ENCODE results near the gene GADD45B.

DNA sequence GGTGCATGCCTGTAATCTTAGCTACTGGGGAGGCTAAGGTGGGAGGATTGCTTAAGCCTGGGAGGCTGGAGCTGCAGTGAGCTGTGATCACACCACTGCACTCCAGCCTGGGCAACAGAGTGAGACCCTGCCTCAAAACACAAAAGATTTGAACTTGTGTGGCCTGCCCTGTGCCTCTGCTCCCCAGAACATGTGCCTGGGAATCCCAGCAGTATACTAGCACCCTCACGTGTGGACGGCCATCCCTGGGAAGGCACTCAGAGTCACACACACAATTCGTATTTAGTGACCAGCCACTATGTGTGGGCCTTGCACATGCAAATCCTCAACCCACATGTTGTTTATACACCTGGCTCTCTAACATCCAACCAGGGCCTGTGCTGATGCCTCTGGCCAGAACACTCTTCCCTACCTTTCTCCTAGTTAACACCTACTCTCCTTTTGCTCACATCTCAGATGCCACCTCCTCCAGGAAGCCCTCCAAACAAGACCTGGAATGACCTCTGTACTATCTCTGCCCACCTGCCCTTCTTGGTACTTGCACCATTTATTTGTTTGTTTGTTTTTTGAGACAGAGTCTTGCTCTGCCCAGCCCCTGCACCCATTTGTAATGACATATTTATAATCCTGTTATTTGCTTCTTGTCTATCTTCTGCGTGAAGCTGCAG lies 7.7 kb downstream of the GADD45B start:
- TF ChIP-seq, protein P1, sequence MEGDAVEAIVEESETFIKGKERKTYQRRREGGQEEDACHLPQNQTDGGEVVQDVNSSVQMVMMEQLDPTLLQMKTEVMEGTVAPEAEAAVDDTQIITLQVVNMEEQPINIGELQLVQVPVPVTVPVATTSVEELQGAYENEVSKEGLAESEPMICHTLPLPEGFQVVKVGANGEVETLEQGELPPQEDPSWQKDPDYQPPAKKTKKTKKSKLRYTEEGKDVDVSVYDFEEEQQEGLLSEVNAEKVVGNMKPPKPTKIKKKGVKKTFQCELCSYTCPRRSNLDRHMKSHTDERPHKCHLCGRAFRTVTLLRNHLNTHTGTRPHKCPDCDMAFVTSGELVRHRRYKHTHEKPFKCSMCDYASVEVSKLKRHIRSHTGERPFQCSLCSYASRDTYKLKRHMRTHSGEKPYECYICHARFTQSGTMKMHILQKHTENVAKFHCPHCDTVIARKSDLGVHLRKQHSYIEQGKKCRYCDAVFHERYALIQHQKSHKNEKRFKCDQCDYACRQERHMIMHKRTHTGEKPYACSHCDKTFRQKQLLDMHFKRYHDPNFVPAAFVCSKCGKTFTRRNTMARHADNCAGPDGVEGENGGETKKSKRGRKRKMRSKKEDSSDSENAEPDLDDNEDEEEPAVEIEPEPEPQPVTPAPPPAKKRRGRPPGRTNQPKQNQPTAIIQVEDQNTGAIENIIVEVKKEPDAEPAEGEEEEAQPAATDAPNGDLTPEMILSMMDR (conservative IDR thresholded peaks at IDR 0.05 in 1 of 2, IDR thresholded peaks at IDR 0.05 in 1 of 2; ENCODE audit: low read depth in 1 of 2, low read length in 2 of 2): no peak
- TF ChIP-seq EZH2 (IDR thresholded peaks at IDR 0.05; ENCODE audit: low read length, missing control alignments): no peak

Measured in fibroblast of lung (primary cell).